Spleen (tissue), 11 donors: ENCODE results near the gene AFAP1. TPM values are rescaled to one million over a fixed set of nuclear protein-coding genes. Genes with fewer than 3 reads are reported as not detected.

Source experiments
- DNase-seq: peaks from one replicate; pipeline ENCODE4 v3.0.0-alpha.2; 2020
- H3K27ac ChIP-seq, 8 donors: fragments of 200-600 bp; sonication (generic) in 7 of 8; 1 replicate in 4 of 8; 2 replicates in 4 of 8; pipeline versions ENCODE4 v1.5.0 to v1.8.0; 2016 to 2021; ENCODE audit warnings: inconsistent platforms in 4 of 8, mild to moderate bottlenecking in 4 of 8, moderate library complexity in 1 of 8
- H3K27me3 ChIP-seq, 7 donors: fragments of 200-600 bp; sonication (generic) in 6 of 7; replicated peaks in 1 of 7; 1 replicate in 4 of 7; 2 replicates in 3 of 7; pipeline versions ENCODE4 v1.5.0 to v1.8.0; 2016 to 2021; ENCODE audit warnings: inconsistent platforms in 3 of 7, mild to moderate bottlenecking in 1 of 7
- H3K36me3 ChIP-seq, 6 donors: fragments of 200-600 bp; sonication (generic) in 5 of 6; 1 replicate in 4 of 6; 2 replicates in 2 of 6; pipeline versions ENCODE4 v1.5.0 to v1.8.0; 2016 to 2021; ENCODE audit warnings: inconsistent platforms in 2 of 6
- H3K4me1 ChIP-seq, 6 donors: fragments of 200-600 bp; sonication (generic) in 5 of 6; 1 replicate in 3 of 6; 2 replicates in 3 of 6; pipeline versions ENCODE4 v1.5.0 to v1.8.0; 2016 to 2021; ENCODE audit warnings: inconsistent platforms in 3 of 6
- H3K4me3 ChIP-seq, 8 donors: fragments of 200-600 bp; sonication (generic) in 7 of 8; 1 replicate in 4 of 8; 2 replicates in 4 of 8; pipeline versions ENCODE4 v1.5.0 to v1.8.0; 2016 to 2021; ENCODE audit warnings: inconsistent platforms in 4 of 8, mild to moderate bottlenecking in 4 of 8, moderate library complexity in 2 of 8
- H3K9me3 ChIP-seq, 8 donors: fragments of 200-600 bp; sonication (generic) in 7 of 8; 1 replicate in 4 of 8; 2 replicates in 4 of 8; pipeline versions ENCODE4 v1.5.0 to v1.8.0; 2016 to 2021; ENCODE audit warnings: inconsistent platforms in 4 of 8
- CTCF ChIP-seq, 11 experiments: fragments of 200-600 bp in 7 of 11; fragments of 450-650 bp in 4 of 11; sonication (generic) in 4 of 11; IDR thresholded peaks in 8 of 11; conservative IDR thresholded peaks in 3 of 11; 1 replicate in 7 of 11; 2 replicates in 4 of 11; pipeline versions ENCODE4 v1.4.0 to v1.8.0; 2016 to 2021; ENCODE audit warnings: antibody characterized with exemption in 11 of 11, inconsistent platforms in 4 of 11, mild to moderate bottlenecking in 1 of 11
- POLR2A ChIP-seq, 3 donors: fragments of 450-650 bp; IDR thresholded peaks; one replicate each; pipeline ENCODE4 v1.5.1; 2017; ENCODE audit warnings: antibody characterized with exemption in 3 of 3, mild to moderate bottlenecking in 1 of 3
- POLR2AphosphoS5 ChIP-seq, 3 donors: sonication (generic); formaldehyde crosslinking; IDR thresholded peaks; one replicate each; pipeline ENCODE4 v1.5.1; 2017; ENCODE audit warnings: antibody characterized with exemption in 3 of 3
- WGBS, 5 donors: extraction: QIAGEN DNeasy Blood & Tissue Kit in 3 of 5; methylation state at CpG; one replicate each; pipeline versions ENCODE4 v1.1.5 to v1.1.7; 2013 to 2018; 5-methylcytosine and 5-hydroxymethylcytosine counted together
- intact Hi-C: fragments of 100-400 bp; cut with DNase I; formaldehyde crosslinking; loops from one replicate; pipeline ENCODE4 v1.15.0; 2023; ENCODE audit warnings: low total_unique reads
- polyA plus RNA-seq, 3 donors: library from polyadenylated mRNA; stranded (reverse); fragments of 200-250 nt; gene quantifications; one replicate each; pipeline ENCODE4 v1.2.1, GENCODE V29; 2013
- total RNA-seq, 7 donors: library from RNA; depleted of rRNA in 3 of 7; stranded (reverse); fragments of >200 nt in 3 of 7; fragmentation: NEBNext Ultra II Directional in 4 of 7; extraction: Animal tissue kit (Norgen Biotek cat#: 25700) in 4 of 7; gene quantifications; one replicate each; pipeline versions ENCODE4 v1.1.0 to v1.2.1, GENCODE V29; 2016 to 2021
- donor health status: healthy with polysubstance abuse.
- donor health status: DM: no; HTN: no; CAD: no; lungs with moderate emphysema.
- donor health status: DM: no; HTN: no; CAD: no.
- donor health status: Bipolar disorder and iron deficiency.
- donor health status: healthy.
- donor health status: DM: no; HTN: no; CAD: no.
- donor health status: DM: yes; HTN: yes; CAD: no.

AFAP1 gene
- total and polyA plus RNA-seq, 10 donors = 1.6 to 29.2 (median 12.1) TPM

- WGBS, 5 donors = 79 to 85% (median 82%) methylated on average over 21 to 37 of the region's 37 CpGs
- no peak for DNase-seq
Observed at GRCh38 chr4:7966281-7967062, 26.8 kb upstream of the AFAP1 start.

GRCh38 chr4:7964890-7965662 lies 25.4 kb upstream of the AFAP1 start:
- Histone ChIP-seq H3K36me3 (peaks cover 0 to 9% (median 0%) of the 10 kb centered on the region in 6 donors), H3K4me3 (no peak overlapping the region), H3K27me3 (peaks cover 0 to 2% (median 0%) of the 10 kb centered on the region in 7 donors), H3K4me1 (peaks cover 32 to 74% (median 59%) of the 10 kb centered on the region in 6 donors), H3K9me3 (no peaks in the 10 kb centered on the region), H3K27ac (peak overlapping the region in 7 of 8 donors; percentile 49 to 90 (median 58))
- intact Hi-C loops = no loop called here
- TF ChIP-seq POLR2AphosphoS5 (IDR thresholded peaks at IDR 0.05) (peak; percentile 8 to 71 (median 59)), POLR2A (IDR thresholded peaks at IDR 0.05) (no peak)
- WGBS, 5 donors = 42 to 61% (median 57%) methylated on average over 20 to 23 of the region's 23 CpGs
- no peak for DNase-seq

More at GRCh38 chr4:7966281-7967062, 26.8 kb upstream of the AFAP1 start:
- TF ChIP-seq CTCF (IDR thresholded peaks at IDR 0.05 in 8 of 11, conservative IDR thresholded peaks at IDR 0.05 in 3 of 11) (no peak), POLR2AphosphoS5 (IDR thresholded peaks at IDR 0.05) (peak in 1 of 3 donors; percentile 44)
- intact Hi-C loops = no loop called here
- peak overlapping the region in 5 of 8 donors; percentile 2 to 90 (median 82) for H3K27ac ChIP-seq
- H3K9me3 ChIP-seq = no peaks in the 10 kb centered on the region
- H3K4me3 ChIP-seq = no peak overlapping the region
- H3K4me1 ChIP-seq = peaks cover 36 to 74% (median 59%) of the 10 kb centered on the region in 6 donors
- H3K36me3 ChIP-seq = peaks cover 0 to 9% (median 0%) of the 10 kb centered on the region in 6 donors
- H3K27me3 ChIP-seq = no peaks in the 10 kb centered on the region

- Histone ChIP-seq H3K27me3 (peaks cover 0 to 7% (median 0%) of the 10 kb centered on the region in 7 donors), H3K27ac (peak overlapping the region in 7 of 8 donors; percentile 49 to 90 (median 58)), H3K36me3 (peaks cover 0 to 9% (median 0%) of the 10 kb centered on the region in 6 donors), H3K9me3 (no peaks in the 10 kb centered on the region), H3K4me1 (peaks cover 27 to 74% (median 58%) of the 10 kb centered on the region in 6 donors), H3K4me3 (no peak overlapping the region)
- DNase-seq = no peak
- TF ChIP-seq CTCF (IDR thresholded peaks at IDR 0.05 in 8 of 11, conservative IDR thresholded peaks at IDR 0.05 in 3 of 11) = no peak
- TF ChIP-seq POLR2AphosphoS5 (IDR thresholded peaks at IDR 0.05) = no peak
- no peak for TF ChIP-seq POLR2A (IDR thresholded peaks at IDR 0.05)
- WGBS, 5 donors = 68 to 84% (median 77%) methylated on average over 5 of the region's 5 CpGs
- intact Hi-C loops = no loop called here
Observed at GRCh38 chr4:7964459-7964858, 24.8 kb upstream of the AFAP1 start.

- intact Hi-C loops = no loop called here
- H3K27me3 ChIP-seq = peaks cover 0 to 13% (median 0%) of the 10 kb centered on the region in 7 donors
- H3K36me3 ChIP-seq = peaks cover 0 to 9% (median 0%) of the 10 kb centered on the region in 6 donors
- H3K4me3 ChIP-seq = no peak overlapping the region
- TF ChIP-seq POLR2AphosphoS5 (IDR thresholded peaks at IDR 0.05) = no peak
- no peak for TF ChIP-seq POLR2A (IDR thresholded peaks at IDR 0.05)
- TF ChIP-seq CTCF (IDR thresholded peaks at IDR 0.05 in 8 of 11, conservative IDR thresholded peaks at IDR 0.05 in 3 of 11) = no peak
- WGBS, 5 donors = 91 to 95% (median 94%) methylated on average over 12 of the region's 12 CpGs
- peaks cover 19 to 67% (median 51%) of the 10 kb centered on the region in 6 donors for H3K4me1 ChIP-seq
- no peak overlapping the region for H3K27ac ChIP-seq
- no peaks in the 10 kb centered on the region for H3K9me3 ChIP-seq
- DNase-seq = no peak
Observed at GRCh38 chr4:7963691-7964090, 24.0 kb upstream of the AFAP1 start.
